Mucosa of stomach (tissue), 1 donor: ENCODE results near the gene MRPL22.
"Not testable (repeated sequence)": the region's sequence is repeated elsewhere in the genome, so short reads cannot be mapped to it uniquely, and the experiment has no call there.

Experiments used
- H3K27me3 ChIP-seq: one replicate; pipeline ENCODE4 v1.7.0; 2013; ENCODE audit warnings: mild to moderate bottlenecking, low read length; ENCODE audit not compliant: control insufficient read depth, insufficient read depth
- H3K36me3 ChIP-seq: one replicate; pipeline ENCODE4 v1.7.0; 2013; ENCODE audit warnings: low read length; ENCODE audit not compliant: control insufficient read depth, insufficient read depth
- H3K4me1 ChIP-seq: one replicate; pipeline ENCODE4 v1.7.0; 2013; ENCODE audit warnings: mild to moderate bottlenecking, low read length; ENCODE audit not compliant: control insufficient read depth, insufficient read depth
- H3K4me3 ChIP-seq: one replicate; pipeline ENCODE4 v1.7.0; 2013; ENCODE audit warnings: low read length
- H3K9ac ChIP-seq: one replicate; pipeline ENCODE4 v1.7.0; 2013; ENCODE audit warnings: mild to moderate bottlenecking, low read length, moderate library complexity
- H3K9me3 ChIP-seq: one replicate; pipeline ENCODE4 v1.7.0; 2013; ENCODE audit warnings: mild to moderate bottlenecking, low read length, moderate library complexity; ENCODE audit not compliant: control insufficient read depth
- donor health status: Pancreatic carcinoma.

MRPL22 gene

GRCh38 chr5:154972476-154973080 lies 31.7 kb downstream of the MRPL22 start:
- Histone ChIP-seq H3K27me3 (no peaks in the 10 kb centered on the region), H3K9me3 (no peaks in the 10 kb centered on the region), H3K4me3 (no peak overlapping the region), H3K9ac (no peak overlapping the region), H3K36me3 (no peaks in the 10 kb centered on the region), H3K4me1 (no peaks in the 10 kb centered on the region)

GRCh38 chr5:154976082-154976481 lies 35.2 kb downstream of the MRPL22 start:
- not testable (repeated sequence) for H3K9me3 ChIP-seq, H3K27me3 ChIP-seq, H3K36me3 ChIP-seq, H3K4me3 ChIP-seq, H3K4me1 ChIP-seq, H3K9ac ChIP-seq

GRCh38 chr5:154977409-154977808 lies 36.5 kb downstream of the MRPL22 start:
- Histone ChIP-seq H3K9ac (no peak overlapping the region), H3K36me3 (no peaks in the 10 kb centered on the region), H3K4me3 (no peak overlapping the region), H3K9me3 (no peaks in the 10 kb centered on the region), H3K4me1 (no peaks in the 10 kb centered on the region), H3K27me3 (no peaks in the 10 kb centered on the region)

- H3K27me3 ChIP-seq, H3K9ac ChIP-seq, H3K4me1 ChIP-seq, H3K36me3 ChIP-seq, H3K4me3 ChIP-seq, H3K9me3 ChIP-seq: not testable (repeated sequence)
Measured at GRCh38 chr5:154978294-154978693, 37.4 kb downstream of the MRPL22 start.

- Histone ChIP-seq H3K27me3 (no peaks in the 10 kb centered on the region), H3K4me1 (no peaks in the 10 kb centered on the region), H3K36me3 (no peaks in the 10 kb centered on the region), H3K9me3 (no peaks in the 10 kb centered on the region), H3K9ac (no peak overlapping the region), H3K4me3 (no peak overlapping the region)
Measured at GRCh38 chr5:154984946-154985516, 44.2 kb downstream of the MRPL22 start.

- Histone ChIP-seq H3K36me3 (no peaks in the 10 kb centered on the region), H3K4me1 (no peaks in the 10 kb centered on the region), H3K9me3 (no peaks in the 10 kb centered on the region), H3K27me3 (no peaks in the 10 kb centered on the region), H3K4me3 (no peak overlapping the region), H3K9ac (no peak overlapping the region)
Measured at GRCh38 chr5:154986151-154986550, 45.3 kb downstream of the MRPL22 start.

GRCh38 chr5:154989626-154990025 lies 48.8 kb downstream of the MRPL22 start:
- no peaks in the 10 kb centered on the region for H3K4me1 ChIP-seq
- H3K36me3 ChIP-seq: no peaks in the 10 kb centered on the region

GRCh38 chr5:154993461-154993860 lies 52.6 kb downstream of the MRPL22 start:
- Histone ChIP-seq H3K4me3 (no peak overlapping the region), H3K9ac (no peak overlapping the region), H3K36me3 (no peaks in the 10 kb centered on the region), H3K27me3 (no peaks in the 10 kb centered on the region), H3K9me3 (no peaks in the 10 kb centered on the region), H3K4me1 (no peaks in the 10 kb centered on the region)

More at GRCh38 chr5:154989626-154990025, 48.8 kb downstream of the MRPL22 start:
- H3K9me3 ChIP-seq: no peaks in the 10 kb centered on the region
- H3K27me3 ChIP-seq: no peaks in the 10 kb centered on the region
- no peak overlapping the region for H3K9ac ChIP-seq
- H3K4me3 ChIP-seq: no peak overlapping the region

GRCh38 chr5:154995679-154996078 lies 54.8 kb downstream of the MRPL22 start:
- Histone ChIP-seq H3K27me3 (no peaks in the 10 kb centered on the region), H3K9ac (no peak overlapping the region), H3K4me3 (no peak overlapping the region), H3K36me3 (no peaks in the 10 kb centered on the region), H3K4me1 (no peaks in the 10 kb centered on the region), H3K9me3 (no peaks in the 10 kb centered on the region)

- Histone ChIP-seq H3K36me3 (no peaks in the 10 kb centered on the region), H3K4me3 (no peak overlapping the region), H3K9me3 (no peaks in the 10 kb centered on the region), H3K27me3 (no peaks in the 10 kb centered on the region), H3K4me1 (no peaks in the 10 kb centered on the region), H3K9ac (no peak overlapping the region)
Measured at GRCh38 chr5:154997746-154998145, 56.9 kb downstream of the MRPL22 start.

GRCh38 chr5:154999865-155000264 lies 59.0 kb downstream of the MRPL22 start:
- no peaks in the 10 kb centered on the region for H3K36me3 ChIP-seq
- no peaks in the 10 kb centered on the region for H3K4me1 ChIP-seq
- H3K27me3 ChIP-seq: no peaks in the 10 kb centered on the region
- H3K9ac ChIP-seq: no peak overlapping the region
- H3K4me3 ChIP-seq: no peak overlapping the region
- H3K9me3 ChIP-seq: no peaks in the 10 kb centered on the region

- H3K4me1 ChIP-seq: no peaks in the 10 kb centered on the region
- no peaks in the 10 kb centered on the region for H3K36me3 ChIP-seq
- H3K4me3 ChIP-seq: no peak overlapping the region
- H3K9me3 ChIP-seq: no peaks in the 10 kb centered on the region
- no peak overlapping the region for H3K9ac ChIP-seq
- H3K27me3 ChIP-seq: no peaks in the 10 kb centered on the region
Measured at GRCh38 chr5:155001523-155001922, 60.6 kb downstream of the MRPL22 start.

- H3K4me3 ChIP-seq: not testable (repeated sequence)
Measured at GRCh38 chr5:155002722-155003121, 61.8 kb downstream of the MRPL22 start.

More at GRCh38 chr5:155002722-155003121, 61.8 kb downstream of the MRPL22 start:
- H3K27me3 ChIP-seq, H3K9me3 ChIP-seq, H3K9ac ChIP-seq, H3K4me1 ChIP-seq, H3K36me3 ChIP-seq: not testable (repeated sequence)
